Bronchial epithelial cell (primary cell): ENCODE results near the gene TAS2R40. TPM values are rescaled to one million over a fixed set of nuclear protein-coding genes. Genes with fewer than 3 reads are reported as not detected.

Source experiments
- DNase-seq: peaks from one replicate; pipeline ENCODE4 v3.0.0-alpha.2; 2010; ENCODE audit warnings: low read depth
- FAIRE-seq: peaks from 2 replicates; lab custom pipeline; 2011; peaks lifted over from hg19 to GRCh38; lab: Jason Lieb, UNC
- H3K27me3 ChIP-seq: 2 replicates; pipeline ENCODE4 v1.5.1; 2011; ENCODE audit warnings: low read length; ENCODE audit not compliant: control insufficient read depth, insufficient read depth
- H3K36me3 ChIP-seq: 2 replicates; pipeline ENCODE4 v1.5.1; 2011; ENCODE audit warnings: low read length; ENCODE audit not compliant: control insufficient read depth, insufficient read depth
- H3K4me3 ChIP-seq: 2 replicates; pipeline ENCODE4 v1.5.1; 2011; ENCODE audit warnings: mild to moderate bottlenecking, low read depth, low read length, control low read depth
- total RNA-seq: library from RNA; depleted of rRNA; stranded (reverse); fragments of >200 nt; gene quantifications from 2 replicates; pipeline ENCODE4 v1.2.1, GENCODE V29; 2014
- TF ChIP-seq, protein P1 (sequence below): IDR thresholded peaks from 2 replicates; pipeline ENCODE4 v1.5.1; 2011; ENCODE audit warnings: mild to moderate bottlenecking, moderate library complexity, low read length, control low read depth, inconsistent platforms; ENCODE audit not compliant: insufficient read depth, severe bottlenecking

Gene TAS2R40
- total RNA-seq, 1 donor from 2014 or later = not detected

DNA sequence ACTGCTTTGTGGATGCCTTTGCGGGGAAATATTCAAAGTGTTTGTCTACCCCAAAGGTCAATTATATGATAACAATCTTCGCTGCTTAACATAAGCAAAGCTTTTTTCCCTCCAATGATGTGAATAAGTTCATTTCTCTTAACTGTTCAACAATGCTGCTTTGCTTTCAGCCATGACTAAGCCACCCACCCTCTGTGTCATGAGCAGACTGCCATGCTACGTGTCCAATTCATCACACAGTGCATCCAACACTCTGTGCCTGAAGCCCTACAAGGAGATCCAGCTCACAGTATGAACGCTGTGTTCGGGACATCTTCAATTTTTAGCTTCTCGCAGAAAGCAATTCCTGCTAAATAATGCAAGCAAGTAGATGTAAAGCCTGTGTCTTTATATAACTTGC lies 5.7 kb upstream of the TAS2R40 start:
- Histone ChIP-seq H3K36me3 (no peaks in the 10 kb centered on the region), H3K4me3 (no peak overlapping the region), H3K27me3 (no peaks in the 10 kb centered on the region)
- no peak for FAIRE-seq
- TF ChIP-seq, protein P1, sequence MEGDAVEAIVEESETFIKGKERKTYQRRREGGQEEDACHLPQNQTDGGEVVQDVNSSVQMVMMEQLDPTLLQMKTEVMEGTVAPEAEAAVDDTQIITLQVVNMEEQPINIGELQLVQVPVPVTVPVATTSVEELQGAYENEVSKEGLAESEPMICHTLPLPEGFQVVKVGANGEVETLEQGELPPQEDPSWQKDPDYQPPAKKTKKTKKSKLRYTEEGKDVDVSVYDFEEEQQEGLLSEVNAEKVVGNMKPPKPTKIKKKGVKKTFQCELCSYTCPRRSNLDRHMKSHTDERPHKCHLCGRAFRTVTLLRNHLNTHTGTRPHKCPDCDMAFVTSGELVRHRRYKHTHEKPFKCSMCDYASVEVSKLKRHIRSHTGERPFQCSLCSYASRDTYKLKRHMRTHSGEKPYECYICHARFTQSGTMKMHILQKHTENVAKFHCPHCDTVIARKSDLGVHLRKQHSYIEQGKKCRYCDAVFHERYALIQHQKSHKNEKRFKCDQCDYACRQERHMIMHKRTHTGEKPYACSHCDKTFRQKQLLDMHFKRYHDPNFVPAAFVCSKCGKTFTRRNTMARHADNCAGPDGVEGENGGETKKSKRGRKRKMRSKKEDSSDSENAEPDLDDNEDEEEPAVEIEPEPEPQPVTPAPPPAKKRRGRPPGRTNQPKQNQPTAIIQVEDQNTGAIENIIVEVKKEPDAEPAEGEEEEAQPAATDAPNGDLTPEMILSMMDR = no peak
- peak; percentile 58 for DNase-seq

DNA sequence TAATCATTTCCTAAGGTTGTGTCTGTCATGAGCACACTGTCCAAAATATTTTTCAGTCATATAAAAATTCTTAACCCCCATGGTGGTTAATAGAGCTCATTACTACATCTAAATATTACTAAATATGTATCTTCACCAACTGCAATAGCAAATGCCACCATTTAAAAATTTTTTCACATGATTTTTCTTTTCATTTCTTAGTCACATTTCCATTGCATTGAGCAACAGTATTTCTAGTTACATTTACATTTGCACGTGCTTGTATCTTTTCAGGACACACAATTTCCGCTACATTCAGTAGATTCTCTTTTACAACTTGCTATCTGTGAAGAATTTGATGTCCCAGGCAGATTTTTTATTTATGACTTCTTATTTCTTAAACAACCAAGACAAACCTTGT lies 5.2 kb upstream of the TAS2R40 start:
- H3K27me3 ChIP-seq = no peaks in the 10 kb centered on the region
- FAIRE-seq = no peak
- TF ChIP-seq, protein P1 = no peak
- no peaks in the 10 kb centered on the region for H3K36me3 ChIP-seq
- no peak for DNase-seq
- H3K4me3 ChIP-seq = no peak overlapping the region

DNA sequence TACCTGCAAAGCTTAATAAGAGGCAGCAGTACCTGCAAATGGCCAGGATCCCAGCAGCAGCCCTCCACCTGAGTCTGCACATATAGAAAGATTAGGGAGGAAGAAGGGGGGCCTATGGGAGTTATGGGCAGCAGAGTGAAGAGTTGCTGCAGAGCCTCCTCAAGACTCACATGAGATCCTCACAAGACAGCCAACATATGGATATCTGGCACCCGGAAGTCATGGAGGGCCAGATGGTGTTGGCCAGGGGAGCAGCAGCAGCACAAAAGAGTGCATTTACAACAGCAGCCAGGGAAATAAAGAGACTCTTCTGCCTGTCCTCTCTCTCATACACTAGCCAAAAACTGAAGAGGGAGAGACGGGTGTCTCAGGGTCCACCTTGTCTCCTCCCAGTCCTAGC lies 4.0 kb upstream of the TAS2R40 start:
- FAIRE-seq (no peak), DNase-seq (no peak)
- TF ChIP-seq, protein P1 = no peak
- Histone ChIP-seq H3K36me3 (no peaks in the 10 kb centered on the region), H3K4me3 (no peak overlapping the region), H3K27me3 (peaks cover 1% of the 10 kb centered on the region)

DNA sequence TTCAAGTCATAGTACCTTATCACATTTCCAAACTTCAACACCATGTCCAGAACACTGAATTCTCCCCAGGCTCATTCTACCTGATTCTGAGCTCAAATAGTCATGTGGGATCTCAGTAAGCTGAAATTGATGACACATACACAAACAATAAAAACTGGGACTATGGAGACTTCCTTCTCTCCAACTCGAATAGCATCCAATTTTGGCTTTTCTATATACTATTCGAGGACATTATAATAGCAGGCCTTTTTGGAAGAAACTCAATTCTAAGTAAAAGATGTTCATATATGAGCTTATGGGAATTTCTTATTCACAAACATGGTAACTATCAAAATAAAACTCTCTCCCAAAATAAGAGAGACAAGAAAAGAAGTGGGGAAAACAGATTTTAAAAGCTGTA lies 551 bp upstream of the TAS2R40 start:
- Histone ChIP-seq H3K4me3 (no peak overlapping the region), H3K27me3 (peaks cover 3% of the 10 kb centered on the region), H3K36me3 (no peaks in the 10 kb centered on the region)
- DNase-seq = no peak
- no peak for FAIRE-seq
- TF ChIP-seq, protein P1 = no peak

DNA sequence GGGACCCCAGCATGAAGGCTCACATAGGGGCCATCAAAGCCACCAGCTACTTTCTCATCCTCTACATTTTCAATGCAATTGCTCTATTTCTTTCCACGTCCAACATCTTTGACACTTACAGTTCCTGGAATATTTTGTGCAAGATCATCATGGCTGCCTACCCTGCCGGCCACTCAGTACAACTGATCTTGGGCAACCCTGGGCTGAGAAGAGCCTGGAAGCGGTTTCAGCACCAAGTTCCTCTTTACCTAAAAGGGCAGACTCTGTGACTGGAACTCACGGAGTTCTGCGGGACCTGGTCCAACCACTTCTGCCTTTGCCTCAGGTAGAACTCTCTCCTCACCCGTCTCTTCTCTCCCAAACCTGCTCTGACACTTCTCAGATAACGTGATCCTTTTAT lies 945 bp downstream of the TAS2R40 start:
- FAIRE-seq (no peak), DNase-seq (no peak)
- Histone ChIP-seq H3K4me3 (no peak overlapping the region), H3K36me3 (no peaks in the 10 kb centered on the region), H3K27me3 (peaks cover 3% of the 10 kb centered on the region)
- TF ChIP-seq, protein P1 = no peak

DNA sequence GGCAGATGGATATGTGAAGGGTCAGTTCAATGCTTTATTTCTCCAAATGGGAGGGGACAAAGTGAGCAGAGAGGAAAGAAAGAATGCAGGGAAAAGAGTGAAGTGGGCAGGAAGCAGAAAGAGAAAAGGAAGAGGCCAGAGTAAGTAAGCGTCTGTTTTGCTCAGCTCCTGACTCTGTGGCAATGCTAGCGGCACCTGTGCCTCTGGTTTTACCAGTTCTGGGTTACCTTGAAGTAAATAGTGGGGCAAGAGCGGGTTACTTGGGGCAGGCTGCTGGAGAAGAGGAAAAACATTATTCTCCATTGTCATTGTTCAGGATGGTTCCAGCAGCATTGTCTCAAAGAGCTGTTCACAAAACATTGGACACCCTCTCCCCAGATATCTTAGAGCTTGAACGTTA lies 1.9 kb downstream of the TAS2R40 start:
- TF ChIP-seq, protein P1 = no peak

More for the DNA sequence above, 1.9 kb downstream of the TAS2R40 start:
- no peak for FAIRE-seq
- DNase-seq = peak; percentile 12
- H3K36me3 ChIP-seq = no peaks in the 10 kb centered on the region
- H3K4me3 ChIP-seq = no peak overlapping the region
- H3K27me3 ChIP-seq = peaks cover 3% of the 10 kb centered on the region
